ENCODE data around the gene ABCG1.

The ABCG1 gene

DNA sequence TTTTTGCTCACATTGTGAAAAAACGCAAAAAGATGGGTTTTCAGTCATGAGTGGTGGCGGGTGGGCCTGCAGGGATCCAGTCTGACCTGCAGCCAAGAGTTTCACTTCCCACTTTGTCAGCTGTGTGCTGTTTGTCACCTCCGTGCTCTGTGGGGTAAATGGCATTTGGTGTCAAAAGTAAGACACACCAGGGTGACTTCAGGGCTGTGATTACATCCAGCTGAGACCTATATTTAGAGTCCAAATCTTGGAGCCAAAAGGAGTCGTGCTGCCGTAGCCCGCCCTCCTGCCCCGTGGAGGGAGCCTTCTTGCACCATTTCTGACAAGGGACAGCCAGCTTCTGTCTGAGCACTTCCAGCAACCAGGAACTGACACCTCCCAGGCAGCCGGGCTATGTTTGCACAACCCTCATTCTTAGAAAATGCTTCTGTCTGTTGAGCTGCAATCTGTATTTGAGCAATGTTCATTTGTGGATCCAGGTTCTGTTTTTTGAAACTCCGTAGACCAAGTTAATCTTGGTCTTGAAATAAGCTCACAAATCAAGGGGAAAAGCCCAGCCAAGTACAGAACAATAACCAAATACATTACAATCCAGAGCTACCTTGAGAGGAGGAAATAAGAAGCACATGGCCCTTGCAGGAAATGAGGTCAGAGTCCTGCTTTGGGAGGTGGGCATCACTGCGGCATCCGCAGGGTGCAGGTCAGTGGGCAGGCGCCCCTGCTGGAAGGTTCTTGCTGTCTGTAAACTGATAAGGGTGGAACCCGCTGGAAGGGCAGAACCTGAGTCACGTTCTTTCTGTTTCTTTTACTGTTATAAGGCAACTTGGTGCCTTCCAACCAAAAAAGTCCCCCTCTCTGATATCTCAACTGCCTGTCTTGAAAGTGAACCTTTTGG is 14.4 kb downstream of the ABCG1 start:
- DNase-seq, result no peak

DNA sequence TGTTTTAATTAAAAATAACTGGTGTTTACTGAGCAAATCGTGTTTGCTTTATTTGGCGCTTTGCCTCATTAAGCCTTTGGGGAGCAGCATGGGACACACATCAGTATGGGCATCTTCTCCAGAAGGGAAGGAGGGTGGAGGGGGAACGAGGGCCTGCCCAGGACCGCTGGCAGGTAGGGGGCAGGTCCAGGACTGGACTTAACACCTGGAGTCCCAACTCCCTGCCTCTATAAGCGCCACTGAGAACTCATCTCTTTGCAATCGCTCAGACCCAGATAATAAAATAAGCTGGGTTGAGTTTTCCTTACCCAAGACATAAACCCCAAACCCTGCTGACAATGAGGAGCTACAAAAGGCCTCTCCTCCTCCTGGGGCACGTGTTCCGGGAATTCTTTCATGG is 15.1 kb downstream of the ABCG1 start:
- DNase-seq, result no peak

DNA sequence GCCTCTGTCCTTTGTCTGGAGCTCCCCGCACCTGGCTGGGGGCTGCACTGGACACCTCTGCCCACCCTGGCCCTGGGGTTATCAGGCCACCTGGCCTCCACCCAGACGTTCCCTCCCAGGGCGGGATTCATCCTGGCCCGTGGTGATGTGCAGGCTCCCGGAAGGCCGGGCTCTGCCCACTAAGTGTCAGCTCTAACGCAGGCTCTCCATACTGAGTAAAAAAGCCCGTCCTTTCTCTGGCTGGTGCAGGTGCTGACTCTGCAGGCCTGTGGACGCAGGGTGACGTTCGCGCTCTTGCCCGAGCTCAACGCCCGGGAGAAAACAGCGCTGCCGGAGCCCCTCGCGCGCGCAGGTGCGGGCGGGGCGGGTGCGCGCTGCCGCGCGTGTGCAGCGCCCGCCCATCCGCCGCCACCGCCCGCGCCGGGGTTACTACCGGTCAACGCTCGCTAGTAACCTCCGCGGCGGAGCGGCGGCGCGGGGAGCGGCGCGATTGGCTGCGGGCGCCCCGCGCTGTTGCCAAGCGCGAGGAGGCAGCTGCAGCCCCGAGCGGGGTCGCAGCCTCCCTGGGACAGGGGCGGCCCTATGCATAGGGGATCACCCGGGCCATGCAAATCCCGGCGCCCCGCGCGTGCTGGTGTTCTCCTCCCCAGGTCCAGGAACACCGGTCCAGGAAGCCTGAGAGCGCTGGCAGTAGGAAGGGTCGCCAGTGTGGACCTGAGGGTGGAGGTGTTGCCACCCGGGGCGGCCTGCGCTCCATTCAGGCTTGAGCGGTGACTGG is 15.7 kb downstream of the ABCG1 start:
- DNase-seq, result no peak

DNA sequence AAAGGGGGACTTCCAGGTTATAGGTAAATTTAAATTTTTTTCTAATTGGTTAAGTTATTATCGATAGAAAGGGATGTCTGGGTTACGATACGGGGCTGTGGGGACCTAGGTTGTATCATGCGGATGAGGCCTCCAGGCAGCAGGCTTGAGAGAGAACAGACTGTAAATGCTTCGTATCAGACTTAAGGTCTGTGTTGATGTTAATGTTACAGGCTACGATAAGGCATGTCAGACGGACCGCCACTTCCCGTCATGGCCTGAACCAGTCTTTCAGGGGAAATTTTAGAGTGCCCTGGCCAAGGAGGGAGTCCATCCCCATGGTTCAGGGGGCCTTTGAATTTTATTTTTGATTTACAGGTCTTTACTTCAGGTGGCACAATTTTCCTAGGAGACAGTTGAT is 16.7 kb downstream of the ABCG1 start:
- no peak for DNase-seq

DNA sequence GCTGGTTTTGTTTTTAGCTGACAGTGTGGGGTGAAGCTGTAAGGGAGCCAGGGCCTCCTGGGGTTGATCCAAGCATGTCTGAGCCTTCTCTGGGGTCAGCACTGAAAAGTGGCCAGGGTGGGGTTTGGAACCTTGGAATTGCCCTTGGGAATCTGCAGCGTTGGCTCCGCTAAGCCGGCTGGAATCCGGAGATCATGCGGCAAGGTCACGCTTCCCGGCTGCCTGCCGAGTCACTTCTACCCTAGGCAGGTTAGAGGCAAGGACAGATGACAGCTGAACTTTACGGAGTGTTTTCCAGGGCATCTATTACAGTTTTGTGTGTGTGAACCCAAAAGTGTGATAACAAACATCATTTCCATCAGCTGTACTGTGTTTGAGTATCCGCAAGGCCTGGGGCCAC is 17.1 kb downstream of the ABCG1 start:
- no peak for DNase-seq

DNA sequence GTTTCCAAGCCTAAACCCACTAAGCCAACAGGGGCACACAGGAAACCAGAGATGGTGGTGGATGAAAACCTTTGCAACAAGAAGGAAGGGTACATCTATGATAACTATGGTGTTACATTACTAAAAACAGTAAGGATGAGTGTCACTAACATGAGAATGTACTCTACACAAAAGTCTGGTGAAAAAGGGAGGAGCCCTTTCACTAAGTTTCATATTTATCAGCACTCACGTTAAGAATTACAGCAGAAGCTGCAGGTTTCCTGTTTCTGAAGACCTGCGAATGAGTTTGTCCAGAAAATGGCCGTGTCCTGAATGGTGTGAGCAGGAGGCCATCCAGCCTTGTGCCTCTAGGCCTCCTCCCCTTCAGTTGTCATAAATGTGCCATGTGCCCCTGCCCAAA is 17.8 kb downstream of the ABCG1 start:
- DNase-seq, result no peak

DNA sequence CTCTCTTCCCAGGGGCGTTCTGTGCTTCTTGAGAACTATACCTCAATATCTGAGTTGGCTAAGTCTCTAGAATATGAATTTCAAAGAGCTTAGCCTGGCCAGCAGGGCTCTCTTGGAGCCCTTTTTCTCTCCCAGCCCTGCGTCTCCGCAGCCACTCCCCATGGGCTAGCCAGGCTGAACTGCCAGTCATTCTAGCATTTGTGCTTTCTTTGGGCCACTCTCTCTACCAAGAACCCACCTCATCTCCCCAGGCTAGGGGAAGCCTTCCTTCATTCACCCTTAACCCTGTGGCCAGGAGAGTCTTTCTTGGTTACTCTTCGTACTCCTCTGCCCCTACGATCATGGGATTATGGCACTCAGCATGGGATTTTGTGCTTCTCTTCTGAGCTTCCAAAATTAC is 18.2 kb downstream of the ABCG1 start:
- no peak for DNase-seq

DNA sequence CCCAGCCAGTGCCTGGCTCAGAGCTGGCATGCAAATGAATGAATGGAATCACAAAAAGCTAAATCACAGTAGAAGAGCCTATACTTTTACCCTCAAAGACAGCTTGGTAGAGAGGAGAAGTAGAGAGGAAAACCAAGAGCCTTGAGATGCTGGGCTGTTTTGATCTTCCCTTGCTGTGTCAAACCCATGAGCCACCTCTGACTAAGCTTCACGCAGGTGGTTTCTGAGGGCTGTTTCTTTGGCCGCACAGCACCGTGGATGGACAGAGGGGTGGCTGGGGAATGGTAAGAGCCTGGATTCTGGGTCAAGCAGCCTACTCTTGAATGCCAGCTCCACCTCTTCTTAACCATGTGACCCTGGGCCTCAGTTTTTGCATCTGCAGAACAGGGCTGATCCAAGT is 18.6 kb downstream of the ABCG1 start:
- DNase-seq, result no peak

DNA sequence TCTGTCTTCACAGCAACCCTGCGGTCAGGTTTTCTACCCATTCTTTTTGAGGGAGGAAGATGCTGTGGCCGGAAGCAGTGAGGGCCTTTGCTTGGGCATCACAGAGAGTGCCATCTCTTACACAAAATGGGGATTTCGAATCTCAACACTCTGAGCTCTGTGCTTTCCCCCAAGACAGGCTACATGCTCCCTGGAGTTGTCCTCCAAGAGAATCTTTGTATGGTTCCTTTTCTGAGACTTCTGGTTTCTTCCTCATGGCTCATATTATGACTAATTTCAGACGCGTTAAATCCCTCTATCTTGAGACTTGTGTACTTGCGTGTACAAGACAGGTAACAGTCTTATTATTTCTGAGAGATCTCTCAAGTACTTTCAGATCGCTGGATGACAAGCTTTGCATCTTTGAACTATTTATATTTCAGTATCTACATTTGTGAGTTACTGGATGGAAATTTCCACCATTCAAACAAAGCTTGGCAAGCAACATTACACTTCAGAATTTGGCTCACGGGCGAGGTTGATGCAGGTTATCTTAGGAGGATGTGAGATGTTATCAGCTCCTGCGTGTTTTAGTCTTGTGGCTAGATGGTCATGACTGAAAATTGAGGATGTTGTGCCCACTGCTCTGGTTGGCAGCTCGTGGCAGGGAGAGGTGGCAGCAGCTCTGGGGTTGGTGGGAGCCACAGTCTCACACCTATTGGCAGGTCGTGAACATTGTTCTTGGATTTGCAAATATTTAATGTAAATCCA is 19.4 kb downstream of the ABCG1 start:
- no peak for DNase-seq

DNA sequence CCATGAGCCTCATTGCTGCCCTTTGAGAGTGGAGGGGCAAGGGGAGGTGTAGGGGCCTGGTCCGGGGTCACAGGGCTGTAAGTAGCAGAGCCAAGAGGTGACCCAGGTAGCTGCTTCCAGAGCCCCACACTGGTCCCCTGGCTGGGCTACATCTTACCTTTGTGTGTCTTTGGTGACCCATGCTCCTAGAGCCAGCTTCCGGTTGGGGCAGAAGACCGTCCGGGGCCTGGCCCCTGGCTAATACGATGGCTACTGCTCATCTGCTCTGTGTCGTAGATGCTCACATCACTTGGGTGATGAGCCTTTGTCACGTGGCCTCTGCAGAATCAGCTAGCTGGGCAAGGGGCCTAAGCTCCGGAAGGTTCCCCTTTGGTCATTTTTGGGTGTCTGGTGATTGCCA is 20.6 kb downstream of the ABCG1 start:
- DNase-seq, result no peak

DNA sequence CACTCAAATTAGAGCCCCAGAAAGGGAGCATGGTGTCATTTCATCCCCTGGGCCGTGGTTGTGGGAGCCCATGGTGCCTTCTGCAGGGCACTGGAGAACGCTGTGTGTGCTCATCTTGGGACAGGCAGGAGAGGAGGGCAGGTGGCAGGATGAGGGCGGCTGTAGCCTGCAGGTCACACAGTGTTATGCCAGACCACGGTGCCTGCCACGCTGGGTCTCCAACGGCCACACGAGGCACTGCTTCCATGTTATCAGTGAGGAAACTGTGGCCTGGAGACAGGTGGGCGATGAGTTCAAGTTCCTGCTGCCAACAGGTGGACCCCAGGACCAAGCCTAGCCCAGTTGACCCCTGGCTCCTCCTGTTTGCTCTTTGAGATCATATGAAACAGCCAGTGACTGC is 21.0 kb downstream of the ABCG1 start:
- DNase-seq, result no peak

DNA sequence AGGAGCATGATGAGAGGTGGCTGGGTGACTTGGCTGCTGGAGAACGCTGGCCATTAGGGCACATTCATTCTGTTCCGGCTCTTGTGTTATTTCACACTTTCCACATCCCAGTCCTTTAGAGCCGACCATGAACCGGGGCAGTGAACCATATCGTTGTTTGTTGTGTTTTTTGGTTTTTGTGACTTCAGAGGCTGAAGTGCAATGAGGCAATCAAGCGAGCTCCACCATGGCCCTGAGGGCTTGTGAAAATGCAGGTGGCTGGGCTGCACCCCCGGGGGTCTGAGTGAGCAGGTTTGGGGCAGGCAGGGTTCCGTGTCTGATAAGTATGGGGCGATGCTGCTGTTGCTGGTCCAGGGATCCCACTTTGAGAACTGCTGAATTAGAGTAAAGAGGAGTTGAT is 23.7 kb downstream of the ABCG1 start:
- no peak for DNase-seq

DNA sequence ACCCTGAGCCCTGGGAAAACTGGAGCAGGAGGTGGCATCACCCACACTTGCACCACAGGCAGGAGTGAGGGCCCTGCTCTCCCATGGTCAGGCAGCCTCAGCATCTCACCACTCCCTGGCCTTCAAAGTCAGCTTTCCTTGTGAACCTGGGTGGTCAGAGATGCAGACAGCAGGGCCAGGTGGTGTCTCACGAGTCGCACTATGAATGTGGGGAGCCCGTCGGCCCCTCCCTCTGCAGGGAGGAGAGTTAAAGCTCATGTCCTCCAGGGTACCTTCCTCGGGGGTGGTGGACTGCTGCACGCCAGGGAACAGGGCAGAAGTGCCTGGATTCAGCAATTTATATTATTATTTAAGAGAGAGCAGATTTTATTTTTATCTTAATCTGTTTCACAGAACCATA is 24.1 kb downstream of the ABCG1 start:
- no peak for DNase-seq

DNA sequence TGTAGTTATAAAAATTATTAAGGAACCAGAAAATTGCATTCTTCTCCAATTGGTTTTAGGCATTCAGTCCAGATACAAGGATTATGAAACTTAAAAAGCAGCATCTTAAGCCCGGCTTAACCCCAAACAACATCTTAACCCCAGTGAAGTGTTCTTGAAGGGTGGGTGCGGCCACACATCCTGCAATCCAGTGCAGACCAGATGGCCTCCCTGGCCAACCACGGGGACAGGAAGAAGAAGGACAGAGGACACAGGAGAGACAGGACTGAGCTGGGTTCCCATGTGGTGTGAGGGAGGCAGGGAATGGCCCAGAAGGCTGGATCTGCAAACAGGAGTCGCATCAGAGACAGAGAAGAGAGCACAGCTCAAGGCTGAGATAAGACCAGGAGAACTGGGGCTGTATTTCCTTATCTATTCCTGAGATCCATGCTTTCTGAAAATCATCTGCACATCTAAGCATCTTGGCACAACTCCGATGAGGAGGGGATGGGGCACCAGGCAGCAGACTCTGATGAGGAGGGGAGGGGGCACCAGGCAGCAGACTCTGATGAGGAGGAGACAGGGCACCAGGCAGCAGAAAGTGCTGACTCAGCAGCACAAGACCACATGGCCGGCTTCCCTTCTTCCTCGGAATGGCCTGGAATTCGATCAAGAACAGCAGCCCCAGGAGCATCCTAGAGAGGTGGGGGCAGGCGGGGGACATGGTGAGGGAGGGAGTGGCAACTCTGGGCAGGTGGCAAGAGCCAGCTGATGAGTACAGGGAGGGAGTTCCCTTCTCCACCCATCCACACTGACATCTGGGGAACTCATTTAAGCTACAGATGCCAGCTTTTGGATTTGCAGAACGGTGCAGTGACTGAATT is 26.6 kb downstream of the ABCG1 start:
- peak; percentile 82 for DNase-seq

DNA sequence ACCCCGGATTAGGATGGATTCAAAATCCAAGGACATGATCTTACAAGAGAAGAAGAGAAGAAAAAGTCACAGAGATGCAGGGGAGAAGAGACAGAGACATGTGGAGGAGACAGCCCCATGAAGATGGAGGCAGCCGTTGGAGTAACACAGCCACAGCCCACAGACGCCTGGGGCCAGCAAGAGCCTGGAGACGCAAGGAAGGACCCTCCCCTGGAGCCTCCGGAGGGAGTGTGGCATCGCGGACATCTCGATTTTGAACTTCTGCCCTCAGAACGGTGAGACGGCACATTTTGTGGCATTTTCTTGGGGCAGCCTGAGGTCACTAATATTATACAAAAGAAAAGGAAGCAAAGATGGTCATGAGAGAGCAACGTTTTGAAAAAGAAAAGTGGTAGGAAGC is 28.8 kb downstream of the ABCG1 start:
- no peak for DNase-seq

DNA sequence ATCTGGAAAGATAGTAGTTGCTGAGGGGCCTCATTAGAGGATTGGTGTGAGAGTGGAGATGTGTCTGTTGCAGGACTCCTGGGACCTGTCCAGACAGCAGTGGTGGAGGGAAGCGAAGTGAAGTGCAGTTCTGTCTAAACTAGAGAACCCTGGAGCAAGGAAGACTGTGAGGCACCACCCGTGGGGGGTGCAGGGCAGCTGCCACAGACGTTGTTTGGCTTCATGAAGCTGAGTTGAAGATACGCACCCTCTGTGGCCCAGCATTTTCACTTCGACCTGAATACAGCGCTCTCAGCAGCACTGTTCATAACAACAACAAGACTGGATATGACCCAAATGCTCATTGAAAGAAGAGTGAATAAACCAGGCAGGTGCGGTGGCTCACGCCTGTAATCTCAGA is 29.3 kb downstream of the ABCG1 start:
- no peak for DNase-seq

DNA sequence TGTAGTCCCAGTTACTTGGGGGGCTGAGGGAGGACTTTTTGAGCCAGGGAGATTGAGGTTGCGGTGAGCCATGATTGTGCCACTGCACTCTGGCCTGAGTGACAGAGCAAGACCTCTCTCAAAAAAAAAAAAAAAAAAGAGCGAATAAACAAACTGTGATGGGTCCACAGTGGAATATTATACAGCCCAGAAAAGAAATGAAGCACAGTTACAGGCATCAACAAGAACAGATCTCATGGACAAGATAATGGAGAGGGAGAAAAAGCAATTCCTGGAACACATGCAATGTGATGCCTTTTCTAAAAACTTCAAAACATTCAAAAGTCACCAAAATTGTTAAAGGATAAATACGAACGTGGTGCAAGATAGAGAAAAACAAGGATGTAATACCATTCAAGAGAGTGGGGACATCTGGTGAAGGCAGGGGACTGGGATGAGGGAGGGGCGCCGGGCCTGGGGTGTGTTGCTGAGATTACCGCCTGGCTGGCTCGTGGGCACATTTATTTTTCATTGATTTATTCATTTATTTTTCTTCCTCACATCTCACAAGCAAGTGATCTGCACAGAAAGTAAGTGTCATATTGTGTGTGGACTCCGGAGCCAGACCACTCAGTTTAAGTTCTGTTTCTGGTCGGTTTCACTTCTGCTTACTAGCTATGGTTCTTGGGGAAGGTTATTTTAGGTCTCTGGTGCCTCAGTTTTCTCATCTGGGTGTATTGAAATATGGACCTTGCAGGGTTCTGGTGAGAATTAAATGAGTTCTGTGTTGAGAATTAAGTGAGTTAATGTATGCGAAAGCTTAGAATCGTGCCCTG is 30.1 kb downstream of the ABCG1 start:
- no peak for DNase-seq

DNA sequence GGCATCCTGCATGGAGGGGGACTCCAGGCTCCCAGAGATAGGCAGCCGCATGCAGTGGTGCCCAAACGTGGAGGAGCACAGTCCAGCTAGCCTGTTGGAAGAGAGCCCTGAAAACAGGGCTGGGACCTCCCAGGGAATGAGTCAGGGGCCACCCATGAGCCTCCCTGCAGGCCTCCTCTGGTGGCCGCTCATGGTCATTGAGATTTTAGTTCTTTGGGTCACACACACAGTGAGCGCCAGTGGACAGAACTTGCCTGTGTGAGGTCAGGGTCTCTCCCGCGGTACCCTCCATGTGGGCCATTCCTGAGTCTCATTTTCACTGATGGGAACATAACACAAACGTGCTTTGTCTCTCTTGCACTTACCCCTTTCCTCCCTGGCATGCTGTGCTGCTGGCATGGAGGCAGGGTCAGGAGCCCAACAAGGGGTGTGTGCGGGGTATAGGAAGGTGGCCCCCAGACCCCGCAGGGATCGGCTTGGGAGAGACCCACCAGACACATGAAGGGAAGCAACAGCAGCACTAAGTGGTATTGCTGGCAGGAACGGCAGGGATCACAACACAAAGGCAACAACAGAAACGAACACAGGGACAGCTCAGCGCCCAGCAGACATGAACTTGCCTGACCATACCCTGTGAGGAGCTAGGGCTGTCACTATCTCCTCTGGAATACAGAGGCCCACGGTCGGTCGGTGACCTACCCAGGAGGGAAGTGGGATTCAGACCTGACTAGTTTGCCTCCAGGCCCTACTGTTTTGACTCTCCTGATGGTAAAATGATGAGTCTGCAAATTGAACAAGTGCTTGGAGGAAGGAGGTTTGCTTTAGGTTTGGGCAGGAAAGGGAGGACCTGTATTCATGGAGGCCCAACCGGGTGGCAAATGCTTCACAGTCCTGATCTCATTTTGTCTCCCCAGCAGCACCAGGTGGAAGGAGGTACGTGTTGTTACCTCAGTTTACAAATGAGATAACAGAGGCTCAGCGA is 31.8 kb downstream of the ABCG1 start:
- no peak for DNase-seq

DNA sequence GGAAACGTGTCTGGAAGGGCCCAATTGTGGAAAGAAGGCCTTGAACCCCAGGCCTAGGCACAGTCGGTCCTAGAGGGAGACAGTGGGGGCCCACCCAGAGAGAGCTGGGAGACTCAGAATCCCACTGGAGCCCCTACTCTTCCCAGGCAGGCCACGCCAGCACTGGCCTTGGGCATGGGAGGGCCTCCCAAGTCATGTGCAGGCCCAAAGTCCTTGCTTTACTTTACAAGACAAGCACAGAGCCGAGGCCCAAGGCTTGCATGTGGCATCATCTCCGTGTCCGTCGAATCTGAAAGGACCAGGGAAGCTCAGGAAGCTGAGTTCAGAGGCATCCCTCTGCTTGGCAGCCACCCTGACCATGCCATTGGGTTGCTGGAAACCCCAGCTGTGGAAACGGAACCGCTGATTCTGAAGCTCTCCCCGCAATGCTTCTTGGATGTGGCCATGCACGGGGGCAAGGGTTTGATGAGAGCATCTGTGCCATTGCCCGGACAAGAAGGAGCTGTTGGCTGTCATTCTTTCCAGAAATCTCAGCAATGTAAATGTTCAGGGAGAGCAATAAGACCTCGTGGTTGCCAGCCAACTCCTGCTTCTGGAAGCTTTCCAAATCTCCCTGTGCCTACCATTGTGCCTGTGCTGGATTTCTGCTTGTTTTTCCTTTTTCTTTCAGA is 32.8 kb downstream of the ABCG1 start:
- no peak for DNase-seq

DNA sequence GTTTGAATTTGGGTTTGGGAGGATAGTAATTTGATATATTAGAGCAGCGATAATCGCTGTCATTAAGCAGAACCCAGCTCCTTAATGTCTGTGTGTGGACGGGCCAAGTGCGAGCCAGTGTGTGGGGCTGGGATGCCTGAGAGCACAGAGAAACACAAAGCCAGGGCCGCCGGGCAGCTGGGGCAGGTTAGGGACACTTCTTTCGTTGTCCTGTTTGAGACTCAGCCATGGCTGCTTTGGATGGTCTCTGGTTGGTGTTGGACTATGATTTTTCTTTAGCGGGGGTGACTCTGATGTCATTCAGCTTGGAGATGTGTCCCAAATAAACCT is 33.4 kb downstream of the ABCG1 start:
- DNase-seq, result no peak
